GM21619 (cell line): Measurements from ENCODE around the gene PARP16.
"Not testable (repeated sequence)": the region's sequence is repeated elsewhere in the genome, so short reads cannot be mapped to it uniquely, and the experiment has no call there.

Experiments
- ATAC-seq: cut with Tn5 transposase; IDR thresholded peaks from one replicate; pipeline ENCODE4 v1.9.1; 2021; ENCODE audit not compliant: unreplicated experiment

Gene PARP16

DNA sequence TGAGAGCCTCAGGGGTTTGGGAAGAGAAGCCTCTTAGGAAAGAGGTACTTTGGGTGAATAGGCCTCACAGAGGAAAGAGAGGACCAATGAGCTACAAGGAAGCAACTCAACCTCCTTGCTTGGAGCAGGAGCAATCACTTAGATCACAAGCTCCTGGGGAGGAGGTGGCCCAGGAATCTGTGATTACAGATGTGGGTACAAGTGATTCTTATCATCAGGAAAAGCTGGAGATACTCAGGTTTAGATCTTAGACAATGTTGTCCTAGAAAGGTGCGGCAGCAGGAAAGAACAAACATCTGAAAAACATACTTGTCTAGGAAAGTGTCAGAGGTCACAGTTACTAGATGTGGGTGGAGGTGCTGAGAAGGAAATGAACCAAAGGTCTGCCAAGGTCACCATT is 8.2 kb downstream of the PARP16 start:
- no peak for ATAC-seq

DNA sequence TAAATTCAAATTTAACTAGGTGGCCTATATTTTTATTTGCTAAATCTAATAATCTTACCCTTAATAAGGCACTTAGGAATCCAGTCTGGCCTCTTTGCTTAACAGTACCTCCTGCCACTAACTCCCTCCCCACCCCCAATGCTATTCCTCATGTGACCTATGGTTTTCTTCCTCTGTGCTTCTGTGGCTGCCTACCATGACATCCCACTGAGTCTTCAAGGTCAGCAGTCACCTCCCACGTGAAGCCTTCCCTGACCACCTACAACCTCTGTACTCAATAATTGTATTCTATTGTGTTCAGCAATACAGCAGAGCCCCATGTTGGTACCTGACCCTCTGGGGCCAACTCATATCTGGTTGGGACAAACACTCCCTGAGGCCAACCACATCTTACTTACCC is 9.7 kb downstream of the PARP16 start:
- no peak for ATAC-seq

- ATAC-seq: no peak
These were observed 11.0 kb downstream of the PARP16 start for GRCh38 chr15:65275728-65276126.

GRCh38 chr15:65275104-65275727 is 11.5 kb downstream of the PARP16 start:
- ATAC-seq: no peak

- ATAC-seq: not testable (repeated sequence)
These were observed 15.7 kb downstream of the PARP16 start for GRCh38 chr15:65270811-65271545.

DNA sequence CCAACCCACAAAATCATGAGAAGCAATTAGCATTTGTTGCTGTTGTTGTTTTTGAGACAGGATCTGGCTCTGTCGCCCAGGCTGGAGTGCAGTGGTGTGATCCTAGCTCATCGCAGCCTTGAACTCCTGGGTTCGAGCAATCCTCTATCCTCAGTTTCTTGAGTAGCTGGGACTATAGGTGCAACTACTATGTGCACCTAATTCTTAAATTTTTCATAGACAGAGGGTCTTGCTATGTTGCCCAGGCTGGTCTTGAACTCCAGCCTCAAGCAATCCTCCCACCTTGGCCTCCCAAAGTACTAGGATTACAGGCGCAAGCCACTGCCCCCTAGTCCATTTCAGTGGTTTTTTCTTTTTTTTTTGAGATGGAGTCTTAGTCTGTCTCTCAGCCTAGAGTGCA is 18.3 kb downstream of the PARP16 start:
- ATAC-seq: no peak

- no peak for ATAC-seq
These were observed 20.2 kb downstream of the PARP16 start for GRCh38 chr15:65266469-65266868.

GRCh38 chr15:65264863-65265430 is 21.7 kb downstream of the PARP16 start:
- ATAC-seq: no peak

DNA sequence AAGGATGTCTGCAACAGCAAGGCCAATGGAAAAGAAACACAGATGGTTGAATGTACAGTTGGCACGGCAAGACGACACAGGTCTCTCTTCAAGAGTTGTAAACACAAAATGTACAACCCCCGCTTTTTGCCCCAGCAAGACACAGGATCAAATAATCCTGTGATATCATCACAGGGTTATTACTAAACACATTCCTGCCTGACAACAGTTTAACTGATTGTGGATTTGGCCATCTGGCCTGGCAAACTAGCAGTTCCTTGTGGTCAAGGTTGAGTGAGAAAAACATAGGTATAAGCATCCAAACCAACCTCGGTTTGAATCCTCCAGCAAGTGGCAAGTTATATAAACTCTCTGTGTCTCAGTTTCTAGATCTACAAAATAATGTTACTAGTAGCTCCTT is 23.4 kb downstream of the PARP16 start:
- ATAC-seq: no peak

GRCh38 chr15:65260968-65261367 is 25.7 kb downstream of the PARP16 start:
- ATAC-seq: no peak

DNA sequence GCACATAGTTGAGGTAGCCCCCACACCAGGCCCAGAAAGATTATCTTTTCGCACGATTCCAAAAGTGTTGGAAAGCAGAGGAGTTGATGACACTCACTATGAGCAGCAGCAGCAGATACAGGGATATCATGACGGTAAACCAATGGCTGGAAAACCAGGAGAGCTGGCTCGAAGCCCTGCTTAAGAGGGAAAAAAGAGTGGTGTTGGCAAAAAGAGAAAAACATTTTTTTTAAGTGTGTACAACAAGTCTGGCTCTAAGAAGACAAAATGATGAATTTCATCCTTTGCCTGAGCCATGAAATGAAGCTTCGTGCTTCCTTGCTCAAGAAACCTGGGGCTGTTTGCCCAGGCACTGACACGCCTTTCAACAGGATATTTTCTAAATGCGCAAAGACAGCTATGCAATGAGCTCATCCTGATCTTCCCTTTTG is 27.3 kb downstream of the PARP16 start:
- no peak for ATAC-seq

- ATAC-seq: no peak
These were observed 28.1 kb downstream of the PARP16 start for GRCh38 chr15:65258375-65259262.

- no peak for ATAC-seq
These were observed 31.1 kb downstream of the PARP16 start for GRCh38 chr15:65255486-65256140.

- no peak for ATAC-seq
These were observed 31.9 kb downstream of the PARP16 start for GRCh38 chr15:65254758-65255157.

DNA sequence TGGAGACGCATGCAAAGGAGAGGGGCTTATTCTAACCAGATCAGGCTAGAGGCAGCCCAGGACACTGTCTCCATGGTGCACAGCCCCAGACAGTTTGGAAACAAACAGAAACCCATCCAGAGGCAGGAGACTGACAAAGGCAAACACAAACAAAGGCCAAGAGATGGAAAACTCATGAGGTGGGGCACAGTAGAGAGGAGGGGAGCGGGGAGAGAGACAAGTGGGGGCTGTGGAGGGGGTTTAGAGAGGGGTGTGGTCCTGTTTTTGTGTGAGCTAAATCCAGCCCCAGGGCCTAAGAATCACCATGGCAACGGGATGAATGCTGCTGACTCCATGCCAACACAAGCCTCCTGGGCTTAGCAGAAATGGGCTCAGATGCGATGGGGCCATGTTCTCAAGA is 32.3 kb downstream of the PARP16 start:
- no peak for ATAC-seq

DNA sequence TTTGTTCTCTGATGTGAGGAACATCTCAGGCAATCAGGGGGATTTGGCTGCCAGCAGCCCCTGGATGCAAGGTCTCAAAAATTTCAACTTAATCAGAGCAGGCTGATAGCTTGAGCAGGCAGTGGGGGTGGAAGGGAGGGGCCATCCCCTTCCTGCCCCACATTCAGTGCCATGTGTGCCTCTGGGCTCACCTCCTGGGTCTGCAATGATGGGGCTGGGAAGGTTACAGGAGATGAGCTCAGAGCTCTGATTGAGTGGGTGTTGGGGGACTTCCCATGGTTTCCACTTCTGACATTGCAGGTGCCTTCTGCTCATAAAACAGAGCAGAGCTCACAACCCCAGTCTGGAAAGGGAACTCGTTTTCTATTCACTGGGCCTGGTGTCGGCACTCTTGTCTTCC is 37.0 kb downstream of the PARP16 start:
- ATAC-seq: no peak

GRCh38 chr15:65248511-65249255 is 38.0 kb downstream of the PARP16 start:
- no peak for ATAC-seq

DNA sequence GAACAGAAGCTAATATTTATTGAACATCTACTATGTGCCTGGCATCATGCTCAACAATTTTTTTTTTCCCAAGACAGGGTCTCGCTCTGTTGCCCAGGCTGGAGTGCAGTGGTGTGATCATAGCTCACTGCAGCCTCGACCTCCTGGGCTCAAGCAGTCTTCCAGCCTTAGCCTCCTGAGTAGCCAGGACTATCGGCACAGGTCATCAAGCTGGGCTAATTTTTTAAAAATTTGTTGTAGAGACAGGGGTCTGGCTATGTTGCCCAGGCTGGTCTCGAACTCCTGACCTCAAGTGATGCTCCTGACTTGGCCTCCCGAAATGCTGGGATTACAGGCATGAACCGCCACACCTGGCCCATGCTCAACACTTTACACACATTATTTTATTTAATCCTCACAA is 39.7 kb downstream of the PARP16 start:
- ATAC-seq: no peak

DNA sequence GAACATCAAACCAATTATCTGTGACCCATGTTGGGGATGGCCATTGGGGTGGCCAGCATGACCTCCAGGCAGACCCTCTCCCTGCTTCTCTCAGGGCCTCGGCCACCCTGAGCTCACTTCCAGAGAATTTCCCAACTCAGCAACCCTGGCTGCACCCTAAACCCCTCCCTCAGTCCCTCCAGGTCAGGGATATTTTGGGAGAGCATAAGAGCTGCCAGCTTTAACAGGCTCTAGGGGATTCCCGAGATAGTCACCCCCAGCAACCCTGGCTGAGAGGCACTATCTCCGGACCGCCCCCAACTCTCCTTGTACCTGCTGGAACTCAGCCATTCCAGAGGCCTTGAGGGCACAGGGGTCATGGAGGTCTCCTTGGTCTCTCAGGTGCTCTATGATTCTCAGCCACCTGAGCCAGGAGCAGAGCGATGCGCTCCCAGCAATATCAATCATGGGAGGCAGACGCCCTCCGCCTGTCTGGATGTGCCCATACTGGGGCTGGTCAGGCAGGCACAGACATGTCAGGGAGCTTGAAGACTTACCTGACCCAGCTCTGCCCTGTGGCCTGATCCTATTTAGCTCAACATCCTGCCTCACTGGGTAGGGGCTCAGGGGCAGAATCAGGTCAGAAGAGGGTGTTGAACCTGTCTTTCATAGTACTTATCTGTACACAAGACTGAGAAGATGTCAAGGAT is 40.5 kb downstream of the PARP16 start:
- no peak for ATAC-seq
